Activated naive CD4-positive, alpha-beta T cell treated with anti-CD3 and anti-CD28 coated beads, Interleukin-2, amount 50 U/mL, for 72 hours (primary cell): Measurements from ENCODE around the gene KLF7. TPM values are rescaled to one million over a fixed set of nuclear protein-coding genes. Genes with fewer than 3 reads are reported as not detected.

Experiments used
- ATAC-seq, 2 donors: fragments of 150-1000 bp; cut with Tn5 transposase; 2 replicates each; pipeline ENCODE4 v1.10.0; 2021; ENCODE audit warnings: mild to moderate bottlenecking in 2 of 2, moderate library complexity in 2 of 2
- DNase-seq, 2 donors: peaks; one replicate each; pipeline ENCODE4 v3.0.0; 2021 to 2022; ENCODE audit warnings: low spot score in 2 of 2
- H3K27ac Mint-ChIP-seq, 2 donors: one replicate each; pipeline ENCODE4 v1.8.0; 2022; ENCODE audit warnings: mild to moderate bottlenecking in 2 of 2, mixed read lengths in 2 of 2
- H3K36me3 Mint-ChIP-seq, 2 donors: one replicate each; pipeline ENCODE4 v1.8.0; 2022; ENCODE audit warnings: mixed read lengths in 2 of 2
- H3K9me3 Mint-ChIP-seq, 2 donors: one replicate each; pipeline ENCODE4 v1.8.0; 2022; ENCODE audit warnings: mixed read lengths in 2 of 2
- total RNA-seq, 2 donors: library from RNA; stranded (reverse); gene quantifications; one replicate each; pipeline ENCODE4 v1.2.3, GENCODE V29; 2022

Gene KLF7
- total RNA-seq, 2 donors from 2014 or later, result 26.8 to 28.7 TPM

DNA sequence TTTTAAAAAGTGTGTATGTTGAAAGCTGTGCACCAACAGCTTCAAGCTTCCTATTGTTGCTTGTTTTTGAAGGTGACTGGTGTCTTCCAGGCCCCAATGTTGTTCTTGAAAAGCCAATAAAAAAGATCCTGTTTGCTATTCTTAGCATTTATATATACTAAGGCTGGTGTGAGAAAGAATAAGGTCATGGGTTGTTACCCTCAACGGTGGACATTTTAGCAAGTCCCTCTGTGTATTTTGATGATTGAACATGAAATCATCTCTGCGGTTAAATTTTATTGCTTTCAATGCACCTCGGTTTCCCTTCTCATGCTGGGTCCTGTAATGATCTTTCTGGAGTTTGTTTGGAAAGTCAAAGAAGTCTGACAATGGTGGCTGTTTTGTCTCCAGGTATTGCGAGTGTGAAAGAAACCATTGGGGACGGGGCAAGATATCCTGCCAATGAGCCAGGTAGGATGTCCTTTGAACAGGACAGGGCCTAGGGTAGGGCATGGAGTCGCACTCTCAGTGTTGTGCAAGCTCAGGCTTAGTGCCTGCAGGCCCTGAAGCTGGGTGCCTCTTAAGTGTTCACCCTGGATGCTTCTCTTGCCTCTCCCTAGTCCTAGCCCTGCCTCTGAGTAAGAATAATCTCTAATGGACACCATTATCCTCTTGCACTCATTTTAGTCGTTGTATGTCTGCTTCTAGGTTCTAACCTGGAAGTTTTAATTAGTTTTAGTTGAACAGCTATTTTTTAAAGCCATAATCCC, 16.0 kb upstream of the KLF7 start:
- peaks cover under 1% of the 10 kb centered on the region in 2 donors for H3K36me3 Mint-ChIP-seq
- ATAC-seq (no peak), DNase-seq (no peak)
- no peak overlapping the region for H3K27ac Mint-ChIP-seq
- no peaks in the 10 kb centered on the region for H3K9me3 Mint-ChIP-seq

DNA sequence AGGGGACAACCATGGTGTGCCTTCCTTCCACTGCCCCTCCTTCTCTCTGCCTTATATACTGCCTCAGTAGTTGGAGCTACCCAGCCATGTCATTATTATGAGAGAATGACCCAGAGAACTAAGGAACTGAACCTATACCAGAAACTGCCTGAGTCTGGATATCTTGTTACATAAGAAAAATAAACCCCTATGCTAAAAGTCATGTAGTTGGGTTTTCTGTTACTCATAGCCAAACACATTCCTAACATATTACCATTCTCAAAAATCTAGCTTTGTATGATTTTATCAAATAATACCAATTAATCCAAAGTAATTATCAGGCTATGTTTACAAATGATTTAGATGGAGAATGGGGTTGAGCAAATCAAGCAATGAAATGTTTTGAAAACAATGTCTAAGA, 15.0 kb upstream of the KLF7 start:
- Mint-ChIP-seq H3K27ac (no peak overlapping the region), H3K36me3 (no peaks in the 10 kb centered on the region), H3K9me3 (no peaks in the 10 kb centered on the region)
- ATAC-seq (no peak), DNase-seq (no peak)

DNA sequence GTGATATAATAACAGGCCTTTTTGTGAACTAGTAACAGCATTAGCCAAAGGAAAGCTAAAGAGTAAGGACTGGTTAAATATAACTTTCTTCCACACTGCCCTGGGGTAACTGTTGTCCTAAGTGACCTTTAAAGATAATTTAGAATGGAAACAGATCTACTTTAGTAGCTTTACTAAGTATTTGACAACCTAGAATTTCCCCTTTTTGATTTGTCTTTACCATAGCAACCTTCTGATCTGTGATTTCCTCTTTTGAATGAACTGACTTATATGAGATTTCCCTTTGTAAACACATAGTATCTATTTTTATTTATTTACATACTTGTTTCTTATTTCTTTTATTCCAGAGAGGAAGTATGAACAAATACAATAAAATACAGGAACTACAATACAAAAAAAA, 10.5 kb upstream of the KLF7 start:
- H3K27ac Mint-ChIP-seq, result no peak overlapping the region
- H3K36me3 Mint-ChIP-seq, result no peaks in the 10 kb centered on the region
- no peaks in the 10 kb centered on the region for H3K9me3 Mint-ChIP-seq
- no peak for DNase-seq
- ATAC-seq, result no peak

- DNase-seq (no peak), ATAC-seq (no peak)
- Mint-ChIP-seq H3K27ac (no peak overlapping the region), H3K36me3 (peaks cover 0 to 10% of the 10 kb centered on the region in 2 donors), H3K9me3 (peaks cover 0 to 5% of the 10 kb centered on the region in 2 donors)
Observed at GRCh38 chr2:207173641-207174040, 7.9 kb upstream of the KLF7 start.

GRCh38 chr2:207167099-207167923, 1.6 kb upstream of the KLF7 start:
- Mint-ChIP-seq H3K36me3 (peaks cover 9 to 20% of the 10 kb centered on the region in 2 donors), H3K27ac (peak overlapping the region; percentile 97 to 99), H3K9me3 (peaks cover 0 to 5% of the 10 kb centered on the region in 2 donors)
- peak; percentile 8 to 36 for ATAC-seq
- DNase-seq, result no peak

DNA sequence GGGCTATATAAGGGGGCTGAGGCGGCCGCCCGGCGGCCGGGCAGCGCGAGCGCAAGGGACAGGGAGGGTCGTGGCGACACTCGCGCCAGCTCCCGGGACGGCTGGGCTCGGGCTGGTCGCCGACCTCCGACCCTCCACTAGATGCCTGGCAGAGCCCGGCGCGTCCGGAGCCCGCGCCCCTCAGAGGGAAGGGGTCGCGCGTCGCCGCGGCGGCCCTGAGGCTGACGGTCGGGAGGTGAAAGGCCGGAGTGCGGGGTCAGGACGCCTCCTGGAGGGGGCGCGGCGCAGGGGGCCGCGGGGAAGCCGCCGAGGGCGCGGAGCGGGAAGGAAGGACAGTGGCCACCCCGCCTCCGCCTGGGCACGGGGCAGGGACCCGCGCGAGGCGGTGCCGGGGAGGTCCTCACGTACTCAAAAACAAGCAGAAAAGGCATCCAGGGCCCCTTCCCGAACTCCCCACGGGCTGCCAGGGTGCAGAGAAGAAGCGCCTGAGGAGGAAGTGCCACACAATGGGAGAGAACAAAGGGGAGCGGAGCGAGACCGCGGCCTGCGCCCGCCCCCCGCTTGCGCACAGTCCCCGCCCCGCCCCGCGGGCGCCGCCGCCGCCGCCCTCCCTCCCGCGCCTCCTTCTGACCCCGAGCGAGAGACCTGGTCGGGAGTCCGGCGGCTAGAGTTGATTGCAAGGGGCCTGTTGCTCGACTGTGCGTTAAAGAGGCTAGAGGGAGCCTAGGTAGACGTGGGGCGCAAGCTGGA, 776 bp upstream of the KLF7 start:
- peak; percentile 68 to 73 for DNase-seq
- H3K27ac Mint-ChIP-seq, result peak overlapping the region; percentile 99 to 100
- peaks cover 0 to 5% of the 10 kb centered on the region in 2 donors for H3K9me3 Mint-ChIP-seq
- H3K36me3 Mint-ChIP-seq, result peaks cover 9 to 20% of the 10 kb centered on the region in 2 donors
- ATAC-seq, result peak; percentile 55 to 59

GRCh38 chr2:207166039-207166348, 246 bp upstream of the KLF7 start:
- Mint-ChIP-seq H3K9me3 (peaks cover 0 to 4% of the 10 kb centered on the region in 2 donors), H3K27ac (peak overlapping the region; percentile 99 to 100), H3K36me3 (peaks cover 9 to 18% of the 10 kb centered on the region in 2 donors)
- DNase-seq (peak; percentile 96 to 98), ATAC-seq (peak; percentile 91 to 93)

GRCh38 chr2:207164006-207164831, 1.5 kb downstream of the KLF7 start:
- Mint-ChIP-seq H3K9me3 (no peaks in the 10 kb centered on the region), H3K27ac (peak overlapping the region; percentile 81 to 99), H3K36me3 (peaks cover 9 to 22% of the 10 kb centered on the region in 2 donors)
- DNase-seq (peak in 1 of 2 donors; percentile 57), ATAC-seq (no peak)

GRCh38 chr2:207163756-207164005, 2.1 kb downstream of the KLF7 start:
- DNase-seq (no peak), ATAC-seq (no peak)
- H3K9me3 Mint-ChIP-seq, result no peaks in the 10 kb centered on the region
- peaks cover 9 to 22% of the 10 kb centered on the region in 2 donors for H3K36me3 Mint-ChIP-seq
- peak overlapping the region; percentile 81 to 99 for H3K27ac Mint-ChIP-seq

- ATAC-seq, result peak; percentile 18 to 39
- peak overlapping the region; percentile 81 to 99 for H3K27ac Mint-ChIP-seq
- no peaks in the 10 kb centered on the region for H3K9me3 Mint-ChIP-seq
- DNase-seq, result no peak
- peaks cover 9 to 22% of the 10 kb centered on the region in 2 donors for H3K36me3 Mint-ChIP-seq
Observed at GRCh38 chr2:207163053-207163755, 2.5 kb downstream of the KLF7 start.

- DNase-seq (no peak), ATAC-seq (no peak)
- H3K27ac Mint-ChIP-seq, result no peak overlapping the region
- peaks cover 9 to 22% of the 10 kb centered on the region in 2 donors for H3K36me3 Mint-ChIP-seq
- peaks cover 0 to under 1% of the 10 kb centered on the region in 2 donors for H3K9me3 Mint-ChIP-seq
Observed at GRCh38 chr2:207162316-207162715, 3.4 kb downstream of the KLF7 start.

GRCh38 chr2:207161247-207162123, 4.3 kb downstream of the KLF7 start:
- DNase-seq (no peak), ATAC-seq (no peak)
- Mint-ChIP-seq H3K36me3 (peaks cover 9 to 22% of the 10 kb centered on the region in 2 donors), H3K9me3 (peaks cover 0 to 4% of the 10 kb centered on the region in 2 donors), H3K27ac (no peak overlapping the region)

DNA sequence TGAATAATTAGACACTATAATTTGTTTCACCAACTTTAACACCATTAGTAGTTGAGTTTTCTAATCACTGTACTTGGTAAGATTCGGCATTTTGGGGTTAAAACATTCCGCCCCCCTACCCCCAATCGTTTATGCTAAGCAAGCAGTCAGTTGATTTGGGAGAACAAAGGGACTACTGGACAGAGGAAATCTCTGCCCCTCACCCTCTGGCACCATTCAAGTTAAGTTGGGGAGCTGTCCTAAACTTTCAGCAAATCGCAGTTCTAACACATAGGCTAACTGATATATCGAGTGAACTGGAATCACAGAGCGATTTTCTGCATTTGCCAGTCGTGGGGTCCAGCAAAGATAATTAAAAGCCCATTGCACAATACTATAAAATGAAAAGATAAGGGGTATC, 5.6 kb downstream of the KLF7 start:
- peaks cover 3 to 16% of the 10 kb centered on the region in 2 donors for H3K36me3 Mint-ChIP-seq
- H3K9me3 Mint-ChIP-seq, result peaks cover 0 to 4% of the 10 kb centered on the region in 2 donors
- ATAC-seq (no peak), DNase-seq (no peak)
- H3K27ac Mint-ChIP-seq, result no peak overlapping the region

- no peak for ATAC-seq
- no peak for DNase-seq
- peaks cover 0 to 12% of the 10 kb centered on the region in 2 donors for H3K36me3 Mint-ChIP-seq
- H3K9me3 Mint-ChIP-seq, result peaks cover 0 to 4% of the 10 kb centered on the region in 2 donors
- H3K27ac Mint-ChIP-seq, result no peak overlapping the region
Observed at GRCh38 chr2:207159002-207159401, 6.7 kb downstream of the KLF7 start.

DNA sequence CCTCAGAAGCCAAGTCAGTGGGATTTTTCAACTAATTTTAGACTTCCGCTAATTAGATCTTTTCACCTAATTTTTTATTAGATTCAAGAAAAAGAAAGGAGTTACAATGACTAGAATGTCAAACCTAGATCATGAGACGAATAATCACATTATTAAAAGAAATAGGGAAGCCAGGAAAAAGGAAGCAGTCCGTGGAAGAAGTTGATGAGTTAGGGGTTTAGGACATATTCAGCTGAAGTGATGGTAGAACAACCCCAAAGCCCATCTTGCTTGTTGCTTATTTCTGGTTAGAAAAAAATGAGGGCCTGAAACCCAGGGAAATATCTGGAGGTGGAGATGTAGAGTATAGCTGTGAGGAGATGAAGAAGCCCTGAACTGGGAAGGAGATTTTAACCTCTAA, 8.0 kb downstream of the KLF7 start:
- Mint-ChIP-seq H3K9me3 (peaks cover 0 to 4% of the 10 kb centered on the region in 2 donors), H3K36me3 (peaks cover 0 to 12% of the 10 kb centered on the region in 2 donors), H3K27ac (no peak overlapping the region)
- DNase-seq (no peak), ATAC-seq (no peak)
